C4-2B (cell line): ENCODE data around the gene POLR3A.

Experiments
- ZFX ChIP-seq: fragments of 450-650 bp; IDR thresholded peaks from 2 replicates; pipeline ENCODE4 v1.6.1; 2017
- TF ChIP-seq, protein P1 (sequence below): fragments of 450-650 bp; conservative IDR thresholded peaks from 2 replicates; pipeline ENCODE4 v1.5.1; 2017; ENCODE audit warnings: mild to moderate bottlenecking

DNA sequence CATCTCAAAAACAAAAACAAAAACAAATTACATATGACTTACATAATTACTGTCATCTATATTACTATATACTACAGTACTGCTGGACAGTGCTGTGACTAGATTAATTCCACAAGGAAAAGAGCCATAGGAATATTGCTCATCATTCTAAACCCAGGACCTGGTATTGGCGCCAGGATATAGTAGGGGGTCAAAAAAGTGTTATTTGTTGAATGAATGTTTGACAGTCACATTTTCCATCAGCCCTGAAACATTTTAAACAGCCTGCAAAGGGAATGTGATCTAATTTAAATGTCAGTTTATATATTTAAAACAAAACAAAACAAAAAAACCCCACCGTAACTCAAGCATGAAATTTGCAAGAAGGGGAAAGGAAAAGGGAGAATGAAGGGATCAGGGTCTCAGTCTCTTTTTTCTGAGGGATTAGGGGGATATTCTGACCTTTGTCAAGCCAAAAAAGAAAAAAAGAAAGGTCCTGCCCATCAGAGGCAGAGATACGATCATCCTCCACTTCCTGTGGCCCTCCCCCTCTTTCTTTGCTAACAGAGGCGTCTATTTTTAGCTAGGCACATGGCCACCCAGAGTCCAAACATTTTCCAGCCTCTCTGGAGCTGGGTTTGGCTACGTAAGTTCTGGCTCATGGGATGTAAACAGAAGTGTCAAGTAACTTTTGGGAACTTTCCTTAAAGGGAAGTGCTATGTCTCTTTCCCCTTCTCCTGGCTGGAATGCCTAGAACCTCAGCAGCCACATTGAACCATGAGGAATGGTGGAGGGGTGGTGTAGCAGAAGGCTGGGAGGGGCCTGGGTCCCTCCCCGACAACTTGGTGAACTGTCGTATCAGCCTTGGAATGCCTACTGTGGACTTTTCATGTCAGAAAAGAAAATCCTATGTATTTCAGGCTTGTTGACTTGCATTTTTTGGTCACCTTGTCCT is 58.2 kb downstream of the POLR3A start:
- TF ChIP-seq, protein P1, sequence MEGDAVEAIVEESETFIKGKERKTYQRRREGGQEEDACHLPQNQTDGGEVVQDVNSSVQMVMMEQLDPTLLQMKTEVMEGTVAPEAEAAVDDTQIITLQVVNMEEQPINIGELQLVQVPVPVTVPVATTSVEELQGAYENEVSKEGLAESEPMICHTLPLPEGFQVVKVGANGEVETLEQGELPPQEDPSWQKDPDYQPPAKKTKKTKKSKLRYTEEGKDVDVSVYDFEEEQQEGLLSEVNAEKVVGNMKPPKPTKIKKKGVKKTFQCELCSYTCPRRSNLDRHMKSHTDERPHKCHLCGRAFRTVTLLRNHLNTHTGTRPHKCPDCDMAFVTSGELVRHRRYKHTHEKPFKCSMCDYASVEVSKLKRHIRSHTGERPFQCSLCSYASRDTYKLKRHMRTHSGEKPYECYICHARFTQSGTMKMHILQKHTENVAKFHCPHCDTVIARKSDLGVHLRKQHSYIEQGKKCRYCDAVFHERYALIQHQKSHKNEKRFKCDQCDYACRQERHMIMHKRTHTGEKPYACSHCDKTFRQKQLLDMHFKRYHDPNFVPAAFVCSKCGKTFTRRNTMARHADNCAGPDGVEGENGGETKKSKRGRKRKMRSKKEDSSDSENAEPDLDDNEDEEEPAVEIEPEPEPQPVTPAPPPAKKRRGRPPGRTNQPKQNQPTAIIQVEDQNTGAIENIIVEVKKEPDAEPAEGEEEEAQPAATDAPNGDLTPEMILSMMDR: no peak
- no peak for TF ChIP-seq ZFX
